ENCODE data around the gene ADAMTS9. TPM values are rescaled to one million over a fixed set of nuclear protein-coding genes. Genes with fewer than 3 reads are reported as not detected.
A peak's percentile ranks its signal among the peaks of the same experiment; 100 is the strongest.

The ADAMTS9 gene
- total and polyA plus RNA-seq, 11 donors = 11.3 to 74.4 (median 18.8) TPM

- TF ChIP-seq POLR2A (IDR thresholded peaks at IDR 0.05) (no peak), CTCF (IDR thresholded peaks at IDR 0.05) (no peak)
- ATAC-seq = no peak
- Histone ChIP-seq H3K27ac (no peak overlapping the region), H3K4me1 (peaks cover 0 to 39% (median 9%) of the 10 kb centered on the region in 12 donors), H3K27me3 (no peaks in the 10 kb centered on the region), H3K4me3 (peak overlapping the region in 1 of 12 donors; percentile 74), H3K36me3 (peaks cover 0 to 46% (median 32%) of the 10 kb centered on the region in 9 donors), H3K9me3 (no peaks in the 10 kb centered on the region)
- intact Hi-C loops (cut with DNase I) = loop anchor here in 9 of 10 donors (5.0 to 10.0 kb wide), 8 partner anchors 66 to 734 kb away; no protein-coding TSS in a partner anchor
- DNase-seq = no peak
- 90 to 98% (median 92%) methylated on average over 5 of the region's 5 CpGs for WGBS, 4 donors
Observed at GRCh38 chr3:64681015-64681414, 6.8 kb downstream of the ADAMTS9 start.

GRCh38 chr3:64680334-64680733 is 7.5 kb downstream of the ADAMTS9 start:
- Histone ChIP-seq H3K4me1 (peaks cover 0 to 39% (median 9%) of the 10 kb centered on the region in 12 donors), H3K27me3 (no peaks in the 10 kb centered on the region), H3K4me3 (peak overlapping the region in 1 of 12 donors; percentile 74), H3K9me3 (no peaks in the 10 kb centered on the region), H3K36me3 (peaks cover 0 to 49% (median 32%) of the 10 kb centered on the region in 9 donors), H3K27ac (no peak overlapping the region)
- 88 to 92% (median 90%) methylated on average over 4 of the region's 4 CpGs for WGBS, 4 donors
- TF ChIP-seq POLR2A (IDR thresholded peaks at IDR 0.05) (no peak), CTCF (IDR thresholded peaks at IDR 0.05) (no peak)
- ATAC-seq (no peak), DNase-seq (no peak)
- intact Hi-C loops (cut with DNase I) = loop anchor here in 9 of 10 donors (5.0 to 10.0 kb wide), 8 partner anchors 66 to 734 kb away; no protein-coding TSS in a partner anchor

- ATAC-seq (no peak), DNase-seq (no peak)
- 65 to 83% (median 71%) methylated on average over 2 of the region's 2 CpGs for WGBS, 4 donors
- Histone ChIP-seq H3K27ac (no peak overlapping the region), H3K36me3 (peaks cover 0 to 55% (median 32%) of the 10 kb centered on the region in 9 donors), H3K27me3 (no peaks in the 10 kb centered on the region), H3K9me3 (no peaks in the 10 kb centered on the region), H3K4me1 (peaks cover 0 to 38% (median 13%) of the 10 kb centered on the region in 12 donors), H3K4me3 (peak overlapping the region in 1 of 12 donors; percentile 11)
- intact Hi-C loops (cut with DNase I) = no loop called here
- TF ChIP-seq POLR2A (IDR thresholded peaks at IDR 0.05) (no peak), CTCF (IDR thresholded peaks at IDR 0.05) (no peak)
Observed at GRCh38 chr3:64677961-64678716, 9.7 kb downstream of the ADAMTS9 start.

GRCh38 chr3:64676831-64677230 is 11.0 kb downstream of the ADAMTS9 start:
- Histone ChIP-seq H3K9me3 (no peaks in the 10 kb centered on the region), H3K4me3 (peak overlapping the region in 1 of 12 donors; percentile 16), H3K4me1 (peaks cover 0 to 29% (median 11%) of the 10 kb centered on the region in 12 donors), H3K27me3 (no peaks in the 10 kb centered on the region), H3K27ac (peak overlapping the region in 1 of 12 donors; percentile 20), H3K36me3 (peaks cover 0 to 54% (median 32%) of the 10 kb centered on the region in 9 donors)
- DNase-seq (no peak), ATAC-seq (peak in 1 of 4 donors; percentile 4)
- intact Hi-C loops (cut with DNase I) = no loop called here
- WGBS, 4 donors = 45 to 79% (median 62%) methylated on average over 2 of the region's 2 CpGs
- TF ChIP-seq CTCF (IDR thresholded peaks at IDR 0.05) (no peak), POLR2A (IDR thresholded peaks at IDR 0.05) (no peak)

Data from heart left ventricle (tissue), 16 donors.